DND-41 (cell line): ENCODE data around the gene CAPG.

Source experiments
- CTCF ChIP-seq: IDR thresholded peaks from 2 replicates; pipeline ENCODE4 v1.5.1; 2012; ENCODE audit warnings: borderline replicate concordance, low read length, moderate library complexity, mild to moderate bottlenecking; ENCODE audit not compliant: poor library complexity, severe bottlenecking; ENCODE audit errors: extremely low read depth
- EZH2 ChIP-seq: IDR thresholded peaks from 3 replicates; pipeline ENCODE4 v1.6.1; 2012; ENCODE audit warnings: borderline replicate concordance, low read depth, mild to moderate bottlenecking, moderate library complexity, low read length, inconsistent platforms; ENCODE audit not compliant: severe bottlenecking

GRCh38 chr2:85400541-85401463, 9.4 kb downstream of the CAPG start:
- TF ChIP-seq CTCF (no peak), EZH2 (no peak)
